ENCODE data around the gene EPHA2.
A peak's percentile ranks its signal among the peaks of the same experiment; 100 is the strongest.

DNA sequence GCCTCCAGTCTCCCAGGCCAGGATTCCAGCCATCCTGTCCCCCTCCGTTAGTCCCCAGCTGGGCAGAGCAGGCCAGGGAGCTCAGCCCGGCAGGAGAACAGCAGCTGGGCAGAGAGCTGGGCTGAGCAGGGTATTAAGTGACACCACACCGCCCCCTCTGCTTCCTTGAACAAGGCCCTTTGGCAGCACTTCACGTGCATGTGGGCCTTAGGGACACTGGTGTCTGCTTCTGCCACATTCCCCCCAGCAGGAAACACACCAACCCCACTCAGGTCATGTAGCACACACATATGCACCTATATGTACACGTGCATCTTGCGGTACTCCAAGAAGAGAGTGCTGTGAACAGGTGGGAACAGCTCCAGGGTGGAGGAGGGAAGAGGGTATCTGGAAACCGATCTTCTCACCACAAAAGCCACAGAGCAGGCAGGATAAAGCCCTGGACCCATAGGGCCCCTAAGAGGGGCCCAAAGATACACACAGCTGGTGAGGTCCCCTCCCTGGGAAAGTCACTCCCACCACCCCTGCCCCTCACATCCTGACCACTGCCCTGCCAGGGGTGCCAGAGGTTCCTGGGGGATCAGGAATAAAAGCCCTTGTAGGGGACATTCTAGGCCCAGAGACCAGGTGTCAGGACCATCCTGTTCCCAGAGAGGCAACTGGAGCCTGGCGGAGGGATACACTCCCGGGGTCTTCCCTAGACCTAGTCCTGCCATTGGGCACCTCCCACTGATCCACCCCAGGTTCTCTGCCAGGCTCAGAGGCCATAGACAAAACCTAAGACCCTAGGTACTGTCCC, 4.5 kb downstream of the EPHA2 start:
- TF ChIP-seq, protein P1, sequence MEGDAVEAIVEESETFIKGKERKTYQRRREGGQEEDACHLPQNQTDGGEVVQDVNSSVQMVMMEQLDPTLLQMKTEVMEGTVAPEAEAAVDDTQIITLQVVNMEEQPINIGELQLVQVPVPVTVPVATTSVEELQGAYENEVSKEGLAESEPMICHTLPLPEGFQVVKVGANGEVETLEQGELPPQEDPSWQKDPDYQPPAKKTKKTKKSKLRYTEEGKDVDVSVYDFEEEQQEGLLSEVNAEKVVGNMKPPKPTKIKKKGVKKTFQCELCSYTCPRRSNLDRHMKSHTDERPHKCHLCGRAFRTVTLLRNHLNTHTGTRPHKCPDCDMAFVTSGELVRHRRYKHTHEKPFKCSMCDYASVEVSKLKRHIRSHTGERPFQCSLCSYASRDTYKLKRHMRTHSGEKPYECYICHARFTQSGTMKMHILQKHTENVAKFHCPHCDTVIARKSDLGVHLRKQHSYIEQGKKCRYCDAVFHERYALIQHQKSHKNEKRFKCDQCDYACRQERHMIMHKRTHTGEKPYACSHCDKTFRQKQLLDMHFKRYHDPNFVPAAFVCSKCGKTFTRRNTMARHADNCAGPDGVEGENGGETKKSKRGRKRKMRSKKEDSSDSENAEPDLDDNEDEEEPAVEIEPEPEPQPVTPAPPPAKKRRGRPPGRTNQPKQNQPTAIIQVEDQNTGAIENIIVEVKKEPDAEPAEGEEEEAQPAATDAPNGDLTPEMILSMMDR (IDR thresholded peaks at IDR 0.05) = peak in 1 of 12 donors; percentile 29
- TF ChIP-seq POLR2A (IDR thresholded peaks at IDR 0.05) = no peak
